ENCODE measurements around the gene TMEM42.

TMEM42 gene

GRCh38 chr3:44883213-44883955, 21.7 kb downstream of the TMEM42 start:
- Histone ChIP-seq H3K79me2 (ENCODE audit: control insufficient read depth, low read length) (no peaks in the 10 kb centered on the region), H3K9me3 (ENCODE audit: control insufficient read depth, insufficient read depth, low read length) (no peaks in the 10 kb centered on the region), H3K4me1 (ENCODE audit: control insufficient read depth, low read length) (no peaks in the 10 kb centered on the region), H3K36me3 (ENCODE audit: control insufficient read depth, low read length) (no peaks in the 10 kb centered on the region), H3K27ac (ENCODE audit: low read depth, low read length) (no peak overlapping the region), H3K9me2 (replicated peaks; ENCODE audit: control insufficient read depth, low read length) (no peaks in the 10 kb centered on the region), H3K4me2 (ENCODE audit: low read length) (no peak overlapping the region), H3F3A (ENCODE audit: control insufficient read depth, insufficient read depth) (no peaks in the 10 kb centered on the region), H4K20me1 (ENCODE audit: control insufficient read depth, insufficient read depth, low read depth, low read length) (no peaks in the 10 kb centered on the region), H3K4me3 (ENCODE audit: low read length) (no peak overlapping the region), H3K27me3 (ENCODE audit: control insufficient read depth, low read length) (peaks cover 8% of the 10 kb centered on the region; the same call in 1 of the 2 replicates)
- TF ChIP-seq CTCF (IDR thresholded peaks at IDR 0.05; ENCODE audit: low read depth, low read length, poor library complexity, severe bottlenecking) (no peak), EZH2phosphoT487 (IDR thresholded peaks at IDR 0.05; ENCODE audit: borderline replicate concordance, low read length) (no peak)

GRCh38 chr3:44883999-44884431, 22.3 kb downstream of the TMEM42 start:
- Histone ChIP-seq H3K9me2 (replicated peaks; ENCODE audit: control insufficient read depth, low read length) (no peaks in the 10 kb centered on the region), H3K27ac (ENCODE audit: low read depth, low read length) (no peak overlapping the region), H3K79me2 (ENCODE audit: control insufficient read depth, low read length) (no peaks in the 10 kb centered on the region), H3K4me2 (ENCODE audit: low read length) (no peak overlapping the region), H3K9me3 (ENCODE audit: control insufficient read depth, insufficient read depth, low read length) (no peaks in the 10 kb centered on the region), H3K27me3 (ENCODE audit: control insufficient read depth, low read length) (peaks cover 8% of the 10 kb centered on the region; the same call in 1 of the 2 replicates), H4K20me1 (ENCODE audit: control insufficient read depth, insufficient read depth, low read depth, low read length) (no peaks in the 10 kb centered on the region), H3K4me1 (ENCODE audit: control insufficient read depth, low read length) (no peaks in the 10 kb centered on the region), H3K36me3 (ENCODE audit: control insufficient read depth, low read length) (no peaks in the 10 kb centered on the region), H3F3A (ENCODE audit: control insufficient read depth, insufficient read depth) (no peaks in the 10 kb centered on the region), H3K4me3 (ENCODE audit: low read length) (no peak overlapping the region)
- TF ChIP-seq CTCF (IDR thresholded peaks at IDR 0.05; ENCODE audit: low read depth, low read length, poor library complexity, severe bottlenecking) (no peak), EZH2phosphoT487 (IDR thresholded peaks at IDR 0.05; ENCODE audit: borderline replicate concordance, low read length) (no peak)

GRCh38 chr3:44885618-44886017, 23.9 kb downstream of the TMEM42 start:
- no peak overlapping the region for H3K27ac ChIP-seq (ENCODE audit: low read depth, low read length)
- no peak overlapping the region for H3K4me3 ChIP-seq (ENCODE audit: low read length)
- H3K36me3 ChIP-seq (ENCODE audit: control insufficient read depth, low read length), result no peaks in the 10 kb centered on the region
- H3K27me3 ChIP-seq (ENCODE audit: control insufficient read depth, low read length), result peaks cover 3% of the 10 kb centered on the region; the same call in 1 of the 2 replicates
- H3K79me2 ChIP-seq (ENCODE audit: control insufficient read depth, low read length), result no peaks in the 10 kb centered on the region
- no peaks in the 10 kb centered on the region for H3K4me1 ChIP-seq (ENCODE audit: control insufficient read depth, low read length)
- no peaks in the 10 kb centered on the region for H3F3A ChIP-seq (ENCODE audit: control insufficient read depth, insufficient read depth)
- TF ChIP-seq EZH2phosphoT487 (IDR thresholded peaks at IDR 0.05; ENCODE audit: borderline replicate concordance, low read length), result no peak
- no peak for TF ChIP-seq CTCF (IDR thresholded peaks at IDR 0.05; ENCODE audit: low read depth, low read length, poor library complexity, severe bottlenecking)
- H3K4me2 ChIP-seq (ENCODE audit: low read length), result no peak overlapping the region
- no peaks in the 10 kb centered on the region for H3K9me2 ChIP-seq (replicated peaks; ENCODE audit: control insufficient read depth, low read length)
- H3K9me3 ChIP-seq (ENCODE audit: control insufficient read depth, insufficient read depth, low read length), result no peaks in the 10 kb centered on the region
- H4K20me1 ChIP-seq (ENCODE audit: control insufficient read depth, insufficient read depth, low read depth, low read length), result no peaks in the 10 kb centered on the region

Measured in DOHH2 (cell line).